BE2C (cell line): ENCODE measurements around the gene CPNE4.

Source experiments
- DNase-seq: peaks from one replicate; pipeline ENCODE4 v3.0.0-alpha.2; 2020
- H3K27me3 ChIP-seq: fragments of 250-450 bp; sonication (Bioruptor Pico); 2 replicates; pipeline ENCODE4 v1.5.1; 2020; ENCODE audit warnings: mild to moderate bottlenecking
- H3K36me3 ChIP-seq: fragments of 250-450 bp; sonication (Bioruptor Pico); 2 replicates; pipeline ENCODE4 v1.5.1; 2020; ENCODE audit warnings: mild to moderate bottlenecking
- H3K4me1 ChIP-seq: fragments of 250-450 bp; sonication (Bioruptor Pico); 2 replicates; pipeline ENCODE4 v1.5.1; 2020
- H3K4me3 ChIP-seq: 2 replicates; pipeline ENCODE4 v1.5.1; 2011; ENCODE audit warnings: low read depth, low read length
- H3K9me3 ChIP-seq: fragments of 250-450 bp; sonication (Bioruptor Pico); 2 replicates; pipeline ENCODE4 v1.5.1; 2020
- TF ChIP-seq, protein P1 (sequence below): IDR thresholded peaks from 2 replicates; pipeline ENCODE4 v1.5.1; 2012; ENCODE audit warnings: mild to moderate bottlenecking, low read depth, low read length

The CPNE4 gene

DNA sequence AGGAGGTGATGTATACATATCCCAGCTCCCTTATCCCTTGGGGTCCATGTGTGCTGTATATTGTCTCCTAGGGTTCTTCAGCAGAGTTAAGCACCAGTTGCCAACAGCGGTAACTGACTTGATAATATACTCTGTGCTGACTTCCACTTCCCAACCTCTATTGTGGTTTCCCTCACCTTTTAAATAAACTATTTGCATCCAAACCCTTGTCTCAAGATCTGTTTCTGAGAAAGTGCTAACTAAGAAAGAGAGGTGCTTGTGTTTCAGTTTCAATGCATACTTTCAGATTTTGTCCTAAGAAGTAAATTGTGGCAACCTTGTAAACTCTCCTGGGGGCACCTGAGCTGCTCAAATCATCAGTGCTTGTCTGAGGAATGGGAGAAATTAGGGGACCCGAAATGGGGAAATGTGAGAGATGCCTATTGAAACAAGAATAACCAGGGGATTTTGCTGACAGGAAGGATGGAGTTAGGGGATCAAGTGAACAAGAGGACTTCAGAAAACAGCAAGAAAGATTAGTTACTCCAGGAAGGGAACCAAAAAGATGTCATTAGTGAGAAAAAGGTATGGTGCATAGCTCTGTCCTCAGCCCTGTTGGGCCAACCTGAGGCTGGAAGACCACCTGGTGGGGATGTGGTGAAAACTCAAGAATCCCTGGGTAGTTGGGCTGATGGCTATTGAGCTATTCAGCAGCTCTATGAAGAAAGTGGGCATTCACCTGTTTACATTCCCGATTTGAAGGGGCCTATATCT is 481.1 kb downstream of the CPNE4 start:
- Histone ChIP-seq H3K4me3 (no peak overlapping the region), H3K9me3 (no peaks in the 10 kb centered on the region), H3K36me3 (no peaks in the 10 kb centered on the region), H3K27me3 (no peaks in the 10 kb centered on the region), H3K4me1 (peaks cover 18% of the 10 kb centered on the region)
- TF ChIP-seq, protein P1, sequence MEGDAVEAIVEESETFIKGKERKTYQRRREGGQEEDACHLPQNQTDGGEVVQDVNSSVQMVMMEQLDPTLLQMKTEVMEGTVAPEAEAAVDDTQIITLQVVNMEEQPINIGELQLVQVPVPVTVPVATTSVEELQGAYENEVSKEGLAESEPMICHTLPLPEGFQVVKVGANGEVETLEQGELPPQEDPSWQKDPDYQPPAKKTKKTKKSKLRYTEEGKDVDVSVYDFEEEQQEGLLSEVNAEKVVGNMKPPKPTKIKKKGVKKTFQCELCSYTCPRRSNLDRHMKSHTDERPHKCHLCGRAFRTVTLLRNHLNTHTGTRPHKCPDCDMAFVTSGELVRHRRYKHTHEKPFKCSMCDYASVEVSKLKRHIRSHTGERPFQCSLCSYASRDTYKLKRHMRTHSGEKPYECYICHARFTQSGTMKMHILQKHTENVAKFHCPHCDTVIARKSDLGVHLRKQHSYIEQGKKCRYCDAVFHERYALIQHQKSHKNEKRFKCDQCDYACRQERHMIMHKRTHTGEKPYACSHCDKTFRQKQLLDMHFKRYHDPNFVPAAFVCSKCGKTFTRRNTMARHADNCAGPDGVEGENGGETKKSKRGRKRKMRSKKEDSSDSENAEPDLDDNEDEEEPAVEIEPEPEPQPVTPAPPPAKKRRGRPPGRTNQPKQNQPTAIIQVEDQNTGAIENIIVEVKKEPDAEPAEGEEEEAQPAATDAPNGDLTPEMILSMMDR, result no peak
- no peak for DNase-seq

DNA sequence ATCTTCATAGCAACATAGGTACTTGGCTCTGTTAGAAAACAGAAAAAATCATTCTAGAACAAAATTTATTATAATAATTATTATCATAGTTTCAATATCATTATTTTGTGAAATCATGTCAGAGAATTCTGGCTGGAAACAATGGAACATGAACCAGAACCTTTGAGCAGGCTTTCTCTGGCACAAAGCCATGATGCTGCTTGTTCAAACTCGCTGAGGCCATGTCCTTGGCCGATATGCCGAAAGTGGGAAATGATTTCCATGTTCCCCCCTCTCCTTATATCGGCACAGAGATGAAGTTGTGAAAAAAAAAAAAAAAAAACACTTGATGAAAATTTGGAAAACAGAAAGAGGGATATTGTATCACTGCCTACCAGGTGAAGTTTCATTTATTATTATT is 483.1 kb downstream of the CPNE4 start:
- H3K36me3 ChIP-seq, result no peaks in the 10 kb centered on the region
- H3K4me3 ChIP-seq, result no peak overlapping the region
- peaks cover 18% of the 10 kb centered on the region for H3K4me1 ChIP-seq
- H3K9me3 ChIP-seq, result no peaks in the 10 kb centered on the region
- TF ChIP-seq, protein P1, result no peak
- no peaks in the 10 kb centered on the region for H3K27me3 ChIP-seq
- DNase-seq, result peak; percentile 21

DNA sequence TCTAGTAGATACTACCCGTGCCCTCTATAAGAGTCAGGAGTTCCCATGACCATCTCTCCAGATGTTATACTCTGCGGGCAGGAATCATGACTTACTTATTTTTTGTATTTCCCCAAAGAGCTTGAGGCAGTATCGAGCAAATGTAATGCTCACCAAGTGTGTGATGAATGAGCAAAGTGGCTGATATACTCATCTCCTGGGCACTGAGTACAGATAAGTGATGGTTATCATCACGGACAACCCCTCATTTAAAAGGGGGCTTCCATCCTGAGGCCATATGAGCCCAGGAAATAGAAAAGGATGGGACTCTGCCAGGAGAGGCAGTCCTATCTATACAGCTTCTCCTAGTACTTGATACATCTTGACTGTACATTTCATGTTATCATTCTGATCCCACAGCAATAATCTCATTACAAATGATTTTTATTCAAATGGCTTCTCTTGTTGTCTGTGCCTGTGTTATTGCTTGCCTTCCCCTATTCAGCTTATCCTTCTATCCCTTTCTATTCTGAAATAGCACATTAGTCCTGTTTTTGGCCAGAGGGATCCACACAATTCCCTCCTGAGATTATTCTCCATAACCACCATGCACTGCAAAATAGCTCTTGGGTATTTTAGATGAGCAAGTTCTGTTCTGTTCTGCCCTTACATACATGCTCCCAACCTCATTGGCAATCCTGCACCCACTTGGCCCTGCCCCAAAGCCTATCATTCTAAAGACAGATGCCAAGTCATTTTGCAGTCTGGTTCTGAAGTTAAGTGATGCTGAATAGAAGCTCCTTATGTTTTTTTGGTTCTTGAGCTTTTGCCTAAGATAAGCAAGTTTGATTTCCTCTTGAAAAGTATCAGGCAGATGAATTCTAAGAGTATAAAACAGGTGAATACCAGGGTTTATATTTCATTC is 484.0 kb downstream of the CPNE4 start:
- TF ChIP-seq, protein P1, result no peak

DNA sequence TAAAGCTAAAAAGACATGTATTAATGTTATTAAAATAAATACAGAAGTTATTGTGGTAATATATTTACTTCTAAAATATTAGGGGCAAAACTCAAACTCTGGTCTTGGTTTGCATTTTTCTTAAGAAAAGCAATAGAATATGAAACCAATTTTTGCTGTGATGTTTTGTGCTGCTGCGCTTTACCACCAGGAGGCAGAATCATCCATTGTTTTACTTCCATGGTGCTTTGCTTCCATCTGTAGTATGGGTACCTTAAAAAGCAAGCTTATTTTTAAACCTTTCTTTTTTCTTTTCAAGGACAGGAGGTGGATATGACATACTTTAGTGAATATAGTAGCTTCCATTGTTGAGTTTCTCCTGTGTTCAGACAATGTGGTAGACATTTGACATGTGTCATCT is 485.5 kb downstream of the CPNE4 start:
- TF ChIP-seq, protein P1, result peak; percentile 66
- no peaks in the 10 kb centered on the region for H3K27me3 ChIP-seq
- H3K36me3 ChIP-seq, result no peaks in the 10 kb centered on the region
- no peaks in the 10 kb centered on the region for H3K9me3 ChIP-seq
- no peak overlapping the region for H3K4me3 ChIP-seq
- H3K4me1 ChIP-seq, result peaks cover 24% of the 10 kb centered on the region
- no peak for DNase-seq

More for the DNA sequence above, 484.0 kb downstream of the CPNE4 start:
- DNase-seq, result peak; percentile 32
- Histone ChIP-seq H3K4me1 (peaks cover 24% of the 10 kb centered on the region), H3K36me3 (no peaks in the 10 kb centered on the region), H3K27me3 (no peaks in the 10 kb centered on the region), H3K9me3 (no peaks in the 10 kb centered on the region), H3K4me3 (no peak overlapping the region)

DNA sequence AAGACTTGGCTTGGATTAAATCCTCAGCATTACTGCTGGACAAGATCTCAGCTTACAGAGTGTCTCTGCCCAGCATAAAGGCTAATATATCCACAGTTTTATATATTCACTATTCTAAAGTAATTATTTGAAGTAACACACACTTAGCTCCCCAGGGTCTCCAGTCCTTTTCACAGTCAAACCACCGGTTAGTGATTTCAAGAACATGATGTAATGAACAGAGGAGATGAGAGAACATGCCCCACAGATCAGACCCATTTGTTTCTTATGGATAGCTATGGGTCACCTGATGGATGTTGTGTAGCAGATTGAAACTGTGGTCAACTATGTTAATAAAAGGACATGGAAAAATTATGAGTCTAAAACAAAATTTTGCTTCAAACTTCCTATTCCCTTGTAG is 487.2 kb downstream of the CPNE4 start:
- Histone ChIP-seq H3K36me3 (no peaks in the 10 kb centered on the region), H3K9me3 (no peaks in the 10 kb centered on the region), H3K4me1 (peaks cover 26% of the 10 kb centered on the region), H3K4me3 (no peak overlapping the region), H3K27me3 (no peaks in the 10 kb centered on the region)
- DNase-seq, result no peak
- TF ChIP-seq, protein P1, result no peak

DNA sequence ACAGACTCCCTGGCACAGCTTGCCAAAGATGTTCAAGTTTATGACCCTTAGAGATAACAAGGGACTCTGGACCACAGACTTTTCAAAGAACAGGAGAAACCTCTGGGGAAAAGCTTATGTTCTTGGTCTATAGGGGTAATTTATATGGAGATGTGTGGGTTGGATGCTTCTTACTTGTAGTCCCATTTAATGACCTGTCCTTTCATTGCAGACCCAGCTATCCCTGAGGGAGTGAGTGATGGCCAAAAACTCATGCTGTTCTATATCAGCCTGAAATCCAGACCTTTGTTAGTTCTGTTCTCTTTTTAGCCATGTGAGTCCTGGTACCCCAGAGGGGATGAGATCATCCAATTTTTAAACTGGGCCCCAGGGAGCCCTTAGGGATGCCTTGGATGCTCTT is 488.4 kb downstream of the CPNE4 start:
- Histone ChIP-seq H3K4me3 (no peak overlapping the region), H3K36me3 (no peaks in the 10 kb centered on the region), H3K4me1 (peaks cover 24% of the 10 kb centered on the region), H3K27me3 (no peaks in the 10 kb centered on the region), H3K9me3 (no peaks in the 10 kb centered on the region)
- TF ChIP-seq, protein P1, result no peak
- DNase-seq, result peak; percentile 27
